ENCODE data around the gene NDUFS3. TPM values are rescaled to one million over a fixed set of nuclear protein-coding genes. Genes with fewer than 3 reads are reported as not detected.
A peak's percentile ranks its signal among the peaks of the same experiment; 100 is the strongest.

Gene NDUFS3
- total and polyA plus RNA-seq, 2 of the 13 experiments (the other 11 are each of a cell fraction or from before 2014, with no cell fraction given): 151 to 184 TPM

GRCh38 chr11:47565340-47566148, 13.3 kb upstream of the NDUFS3 start, which contains the start of gene PTPMT1 (continued):
- TF ChIP-seq HNF4A (CRISPR knock-in tag; IDR thresholded peaks at IDR 0.05): peak; percentile 23; the same call in 1 of the 2 replicates
- TF ChIP-seq NKX3-1 (CRISPR knock-in tag; IDR thresholded peaks at IDR 0.05): 0 out of 2 replicates have a peak, but pooled peaks have one; percentile 30
- TF ChIP-seq IRF9 (CRISPR knock-in tag; IDR thresholded peaks at IDR 0.05; ENCODE audit: borderline replicate concordance): peak; percentile 37; the same call in 1 of the 2 replicates
- no peak for TF ChIP-seq ELK4 (CRISPR knock-in tag; IDR thresholded peaks at IDR 0.05; ENCODE audit: borderline replicate concordance)
- no peak for TF ChIP-seq ZNF512 (CRISPR knock-in tag; IDR thresholded peaks at IDR 0.05)
- no peak for TF ChIP-seq MEIS1 (CRISPR knock-in tag; IDR thresholded peaks at IDR 0.05; ENCODE audit: borderline replicate concordance)
- TF ChIP-seq ZC3H4 (CRISPR knock-in tag; IDR thresholded peaks at IDR 0.05; ENCODE audit: borderline replicate concordance): no peak
- no peak for TF ChIP-seq HOXD1 (CRISPR knock-in tag; IDR thresholded peaks at IDR 0.05)
- no peak for TF ChIP-seq KDM6A (CRISPR knock-in tag; IDR thresholded peaks at IDR 0.05; ENCODE audit: low read depth)
- TF ChIP-seq ZNF333 (CRISPR knock-in tag; IDR thresholded peaks at IDR 0.05; ENCODE audit: borderline replicate concordance): peak; percentile 63; the same call in 1 of the 2 replicates
- TF ChIP-seq EEA1 (CRISPR knock-in tag; IDR thresholded peaks at IDR 0.05; ENCODE audit: borderline replicate concordance): no peak
- TF ChIP-seq ATRX (CRISPR knock-in tag; IDR thresholded peaks at IDR 0.05; ENCODE audit: borderline replicate concordance): no peak
- TF ChIP-seq ZNF577 (CRISPR knock-in tag; IDR thresholded peaks at IDR 0.05; ENCODE audit: borderline replicate concordance, low read depth): no peak
- no peak; the same call in 1 of the 2 replicates for TF ChIP-seq SP140L (CRISPR knock-in tag; IDR thresholded peaks at IDR 0.05; ENCODE audit: borderline replicate concordance)
- no peak for TF ChIP-seq ZNF101 (CRISPR knock-in tag; IDR thresholded peaks at IDR 0.05; ENCODE audit: borderline replicate concordance, low read depth)
- peak; percentile 83; the same call in 1 of the 2 replicates for TF ChIP-seq RNF2 (conservative IDR thresholded peaks at IDR 0.05; ENCODE audit: low read depth)
- TF ChIP-seq CEBPG (CRISPR knock-in tag; IDR thresholded peaks at IDR 0.05): no peak
- peak; percentile 15; the same call in 1 of the 2 replicates for TF ChIP-seq POGZ (CRISPR knock-in tag; IDR thresholded peaks at IDR 0.05)
- TF ChIP-seq ZNF878 (CRISPR knock-in tag; IDR thresholded peaks at IDR 0.05): no peak
- TF ChIP-seq RFX5 (IDR thresholded peaks at IDR 0.05; ENCODE audit: low read depth, low read length): no peak
- peak; percentile 34 for TF ChIP-seq NR0B2 (CRISPR knock-in tag; IDR thresholded peaks at IDR 0.05)
- no peak for TF ChIP-seq CERS6 (CRISPR knock-in tag; IDR thresholded peaks at IDR 0.05)
- TF ChIP-seq PHF20 (CRISPR knock-in tag; IDR thresholded peaks at IDR 0.05): peak; percentile 56; the same call in 1 of the 2 replicates

Data from HepG2 (cell line).